NCI-H345 (cell line): ENCODE data around the gene TMC1.

Experiments
- DNase-seq: peaks from one replicate; lab custom pipeline; 2025; lab: John Stamatoyannopoulos, UW

TMC1 gene

GRCh38 chr9:72681283-72681630 is 159.8 kb downstream of the TMC1 start:
- DNase-seq = no peak

- DNase-seq = no peak
Measured at GRCh38 chr9:72684615-72685014, 163.2 kb downstream of the TMC1 start.

- DNase-seq = no peak
Measured at GRCh38 chr9:72685911-72686310, 164.5 kb downstream of the TMC1 start.

- no peak for DNase-seq
Measured at GRCh38 chr9:72687331-72687730, 165.9 kb downstream of the TMC1 start.

GRCh38 chr9:72691671-72692070 is 170.3 kb downstream of the TMC1 start:
- no peak for DNase-seq

- DNase-seq = no peak
Measured at GRCh38 chr9:72695365-72695764, 174.0 kb downstream of the TMC1 start.

DNA sequence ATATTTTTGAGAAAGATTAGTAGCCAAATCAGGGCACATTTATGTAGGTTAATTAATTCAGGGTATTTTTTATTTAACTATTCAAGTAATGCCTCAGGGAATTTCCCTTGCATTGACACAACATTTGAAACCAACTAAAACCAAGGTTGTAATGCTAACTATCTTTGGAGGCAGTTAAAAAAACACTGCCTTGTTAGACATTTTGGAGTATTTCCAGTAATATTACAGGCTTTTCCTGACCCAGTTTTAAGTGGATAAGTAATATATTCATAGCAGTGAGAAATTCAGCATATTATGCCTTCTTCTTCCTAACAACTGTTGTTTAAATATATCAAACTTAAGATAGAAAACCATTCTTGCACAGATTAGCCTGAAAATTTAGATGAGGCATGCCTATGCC is 175.1 kb downstream of the TMC1 start:
- DNase-seq = no peak

DNA sequence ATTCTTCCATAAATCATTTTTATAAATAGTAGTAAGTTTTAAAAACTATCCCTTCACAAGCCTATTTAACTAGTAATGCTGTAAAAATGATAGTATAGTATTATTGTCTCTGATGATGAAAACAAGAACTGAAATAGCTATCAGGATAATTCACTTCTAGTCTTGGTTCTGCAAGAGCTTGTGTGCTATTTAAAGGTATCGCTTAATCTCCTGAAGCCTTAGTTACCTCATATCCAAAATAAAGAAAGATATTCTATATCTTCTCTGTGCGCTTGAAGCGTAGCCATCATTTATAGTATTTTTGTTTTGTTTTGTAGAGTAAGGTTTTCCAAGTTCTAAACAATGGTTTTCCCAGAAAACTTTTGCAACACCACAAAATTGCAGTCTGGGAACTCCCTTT is 180.1 kb downstream of the TMC1 start:
- no peak for DNase-seq

- DNase-seq = no peak
Measured at GRCh38 chr9:72703574-72703973, 182.2 kb downstream of the TMC1 start.

GRCh38 chr9:72704688-72705375 is 183.4 kb downstream of the TMC1 start:
- no peak for DNase-seq

DNA sequence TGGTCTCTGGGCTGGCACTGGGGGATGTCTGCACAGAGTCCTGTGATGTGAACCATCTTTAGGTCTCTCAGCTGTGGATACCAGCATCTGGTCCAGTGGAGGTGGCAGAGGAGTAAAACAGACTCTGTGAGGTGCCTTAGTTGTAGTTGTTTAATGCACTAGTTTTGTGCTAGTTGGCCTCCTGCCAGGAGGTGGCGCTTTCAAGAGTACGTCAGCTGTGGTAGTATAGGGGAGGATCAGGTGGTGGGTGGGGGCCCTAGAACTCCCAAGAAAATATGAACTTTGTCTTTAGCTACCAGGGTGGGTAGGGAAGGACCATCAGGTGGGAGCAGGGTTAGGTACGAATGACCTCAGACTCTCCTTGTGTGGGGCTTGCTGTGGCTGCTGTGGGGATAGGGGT is 197.1 kb downstream of the TMC1 start:
- no peak for DNase-seq

DNA sequence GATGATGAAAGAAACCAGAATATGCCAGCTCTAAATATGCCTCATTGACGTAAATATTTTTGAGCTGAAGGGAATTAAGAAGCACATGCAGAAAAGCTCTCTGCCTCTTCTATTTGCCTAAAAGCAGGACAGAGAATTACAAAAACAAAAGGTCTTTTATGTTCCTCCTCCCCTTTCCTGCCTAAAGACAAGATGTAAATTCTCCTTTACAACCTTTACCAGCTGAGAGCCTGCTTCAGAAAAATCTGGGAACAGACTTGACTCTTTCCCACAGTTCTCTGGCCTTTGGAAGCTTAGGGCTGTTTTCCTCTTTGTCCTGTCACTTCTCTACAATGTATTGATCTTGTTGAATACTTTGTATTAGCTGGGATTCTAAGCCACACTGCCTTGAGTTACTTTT is 199.7 kb downstream of the TMC1 start:
- no peak for DNase-seq

DNA sequence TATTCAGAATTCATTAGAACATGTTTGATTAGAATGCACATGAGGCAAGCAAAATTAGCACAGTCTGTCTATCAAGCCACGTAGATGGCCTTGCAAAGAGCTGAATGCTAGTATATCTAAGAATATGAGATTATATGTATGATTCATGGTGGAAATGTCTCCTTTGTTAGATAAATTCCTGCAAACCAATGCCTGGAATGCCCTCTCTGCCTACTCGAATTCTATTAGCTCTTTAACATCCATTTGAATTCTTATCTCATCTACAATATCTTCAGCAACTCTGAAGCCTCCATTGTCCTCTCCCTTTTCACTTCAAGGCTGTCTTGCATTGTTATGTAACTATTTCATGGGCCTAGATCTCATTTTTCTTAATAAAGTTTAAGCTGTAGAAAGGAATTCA is 205.5 kb downstream of the TMC1 start:
- no peak for DNase-seq

DNA sequence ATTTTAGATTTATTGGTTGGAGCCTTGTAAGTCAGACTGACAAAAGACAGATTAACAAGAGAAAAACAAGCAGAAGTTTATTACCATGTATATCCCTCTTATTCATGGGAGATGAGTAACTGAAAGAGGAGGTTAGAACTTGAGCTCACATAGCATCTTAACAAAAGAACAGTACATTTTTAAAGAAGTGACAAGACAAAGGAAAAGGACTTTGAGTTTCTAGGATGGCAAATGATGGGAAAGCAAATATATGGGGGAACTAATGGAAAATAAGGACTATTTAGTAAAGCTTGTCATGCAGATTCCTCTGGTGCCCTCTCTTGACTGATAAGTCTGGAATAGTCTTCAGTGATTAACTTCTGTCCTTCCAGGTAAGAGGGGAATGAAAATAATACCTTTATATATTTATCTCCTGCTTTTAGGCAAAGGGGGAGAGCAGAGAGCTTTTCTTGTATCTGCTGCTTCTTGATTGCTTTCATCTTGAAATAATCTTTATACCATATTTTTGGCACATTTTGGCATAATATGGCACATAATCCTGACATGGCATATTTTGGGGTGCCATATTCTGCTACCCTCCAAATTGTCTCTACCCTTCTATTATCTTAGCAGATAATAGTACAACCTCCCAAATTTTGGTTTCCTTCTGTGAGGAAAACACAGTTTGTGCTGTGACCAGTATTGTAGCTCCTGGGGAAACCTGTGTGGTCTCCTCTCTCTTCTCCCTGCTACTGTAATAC is 206.8 kb downstream of the TMC1 start:
- DNase-seq = no peak

- DNase-seq = no peak
Measured at GRCh38 chr9:72733895-72734294, 212.5 kb downstream of the TMC1 start.

DNA sequence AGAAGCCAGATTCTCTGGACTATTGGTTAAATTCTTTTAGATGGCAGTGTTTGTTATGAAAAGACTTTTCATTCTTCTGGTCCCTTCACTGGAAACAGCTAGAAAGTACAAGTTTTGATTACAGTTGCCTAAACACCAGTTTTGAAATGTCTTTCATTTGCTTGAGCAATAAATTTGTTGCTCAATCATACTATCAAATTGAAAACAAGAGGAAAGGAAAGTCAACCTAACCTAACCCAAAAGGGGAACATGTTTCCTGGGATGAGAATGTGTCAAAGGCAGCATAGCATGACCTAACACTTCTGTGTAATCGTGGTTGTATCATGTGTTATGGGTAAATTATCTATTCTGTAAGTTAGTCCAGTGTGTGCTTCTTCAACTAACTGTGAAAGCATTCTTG is 213.2 kb downstream of the TMC1 start:
- DNase-seq = no peak

GRCh38 chr9:72743836-72744235 is 222.4 kb downstream of the TMC1 start:
- no peak for DNase-seq

- no peak for DNase-seq
Measured at GRCh38 chr9:72749276-72749675, 227.9 kb downstream of the TMC1 start.

- no peak for DNase-seq
Measured at GRCh38 chr9:72751541-72751940, 230.1 kb downstream of the TMC1 start.

DNA sequence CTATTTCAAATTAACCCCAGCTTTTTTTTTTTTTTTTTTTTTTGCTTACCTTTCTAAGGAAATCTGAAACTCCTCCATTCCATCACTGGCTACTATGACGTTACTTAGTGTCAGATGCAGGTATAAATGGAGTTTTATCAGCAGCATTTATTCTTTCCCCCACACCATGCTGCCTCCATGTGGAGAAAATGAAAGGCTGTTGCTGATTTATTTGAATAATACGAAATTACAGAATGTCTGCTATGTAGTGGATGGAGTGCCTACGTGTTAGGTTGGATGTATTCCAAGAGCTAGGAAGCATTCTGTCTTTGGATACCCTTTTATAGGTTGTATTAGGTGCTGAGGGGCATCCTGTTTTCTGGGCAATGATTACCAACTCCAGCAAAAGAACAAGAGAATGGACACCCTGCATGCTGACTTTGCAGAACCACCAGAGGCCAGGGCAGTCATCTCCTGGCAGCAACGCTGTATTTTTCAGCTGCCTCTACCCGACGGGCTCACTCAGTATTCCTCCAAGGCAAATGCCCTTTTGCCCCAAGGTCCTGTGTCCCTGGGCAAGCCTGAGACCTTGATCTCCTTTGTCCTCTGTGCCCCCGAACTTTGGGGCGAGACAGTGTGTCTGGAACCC is 232.0 kb downstream of the TMC1 start:
- DNase-seq = no peak

GRCh38 chr9:72755836-72756235 is 234.4 kb downstream of the TMC1 start:
- no peak for DNase-seq

DNA sequence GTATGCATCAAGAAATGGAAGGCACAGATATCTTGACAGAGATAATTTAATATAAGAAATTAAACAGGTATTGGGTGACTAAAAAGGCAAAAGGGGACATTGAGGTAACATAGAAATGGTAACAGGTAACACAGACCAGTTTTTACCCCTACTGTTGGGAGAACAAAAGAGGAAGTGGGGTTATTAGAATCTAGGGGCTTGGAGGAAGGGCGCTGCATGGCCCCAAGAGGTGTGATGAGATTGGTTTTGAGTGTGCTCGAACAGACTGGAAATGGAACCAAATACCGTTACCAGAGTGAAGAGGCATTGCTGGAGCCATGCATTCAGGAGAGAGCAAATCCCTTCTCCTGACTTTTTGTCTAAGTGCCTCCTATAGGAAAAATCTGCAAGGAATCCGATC is 237.5 kb downstream of the TMC1 start:
- DNase-seq = no peak

GRCh38 chr9:72763022-72763421 is 241.6 kb downstream of the TMC1 start:
- DNase-seq = no peak

DNA sequence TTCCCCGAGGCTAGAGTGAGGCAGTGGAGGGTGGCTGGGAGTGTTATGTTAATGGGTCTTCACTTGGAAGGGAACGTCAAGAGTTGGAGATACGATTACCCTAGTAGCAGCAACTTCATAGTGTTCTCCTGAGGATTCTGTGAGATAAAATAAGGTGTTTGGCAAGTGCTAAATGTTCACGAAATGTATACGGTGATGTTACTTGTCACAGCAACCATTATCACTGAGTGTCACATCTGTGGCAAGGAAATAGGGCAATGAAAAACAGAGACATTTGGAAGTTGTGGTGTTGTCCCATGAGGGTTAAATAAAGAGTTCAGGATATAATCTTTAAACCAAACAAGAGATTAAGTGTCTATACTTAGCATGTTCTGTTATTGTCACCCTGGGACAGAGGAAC is 248.1 kb downstream of the TMC1 start:
- DNase-seq = no peak
